Activated CD4-positive, alpha-beta T cell treated with anti-CD3 and anti-CD28 coated beads, Interleukin-2, amount 10 ng/mL, durations not matched to agents 7 days and 5 days (primary cell): ENCODE data around the gene SULT2A1. TPM values are rescaled to one million over a fixed set of nuclear protein-coding genes. Genes with fewer than 3 reads are reported as not detected.

Experiments
- total RNA-seq, 2 experiments: library from RNA; stranded (reverse); gene quantifications; one replicate each; pipeline ENCODE4 v1.2.3, GENCODE V29; 2021

The SULT2A1 gene
- total RNA-seq, 2 experiments from 2014 or later = not detected

Other genes starting within 250 kb of the SULT2A1 start
- gene EHD2, start 172.9 kb downstream of the SULT2A1 start, total RNA-seq = not detected
- 100 to 1,000 TPM; 368 to 402 TPM for gene NOP53, start 140.8 kb downstream of the SULT2A1 start, total RNA-seq
- 100 to 1,000 TPM; 118 to 125 TPM for gene SELENOW, start 107.6 kb downstream of the SULT2A1 start, total RNA-seq
- gene TPRX1, start 81.8 kb downstream of the SULT2A1 start, total RNA-seq = not detected
- gene CRX, start 64.4 kb downstream of the SULT2A1 start, total RNA-seq = not detected
- gene TPRX2, start 27.1 kb downstream of the SULT2A1 start, total RNA-seq = not detected
- not detected for gene BSPH1, start 105.9 kb upstream of the SULT2A1 start, total RNA-seq
- gene ELSPBP1, start 108.3 kb upstream of the SULT2A1 start, total RNA-seq = not detected
- gene CABP5, start 157.8 kb upstream of the SULT2A1 start, total RNA-seq = not detected
- 1 to 10 TPM; 4.3 to 5.3 TPM for gene PLA2G4C, start 224.5 kb upstream of the SULT2A1 start, total RNA-seq